IMR-90 (cell line): ENCODE measurements around the gene LDB2. TPM values are rescaled to one million over a fixed set of nuclear protein-coding genes. Genes with fewer than 3 reads are reported as not detected.

Experiments
- ATAC-seq: fragments of 200-7000 bp; cut with Tn5 transposase; 2 replicates; pipeline ENCODE4 v1.9.1; 2020; ENCODE audit warnings: low read depth, mild to moderate bottlenecking, moderate library complexity
- BruUV-seq: library from RNA; stranded (reverse); fragments of 400-500 nt; replicated peaks from 2 replicates; lab custom pipeline; 2021; lab: Mats Ljungman, UMichigan
- CTCF ChIA-PET: fragments of 300-600 bp; formaldehyde crosslinking; extraction: SDS; loops from one replicate; lab custom pipeline; 2021; ENCODE audit warnings: antibody characterized with exemption; lab: Yijun Ruan, JAX
- POLR2A ChIA-PET: fragments of 300-600 bp; sonication (Branson Sonifier 250); formaldehyde crosslinking; loops from one replicate; lab custom pipeline; 2022; ENCODE audit warnings: antibody characterized with exemption; ENCODE audit not compliant: unreplicated experiment; lab: Charles Lee
- DNase-seq: peaks from one replicate; pipeline ENCODE4 v3.0.0; 2013
- H2AFZ ChIP-seq: replicated peaks from 2 replicates; pipeline ENCODE3; 2013; ENCODE audit warnings: low read length, mild to moderate bottlenecking; ENCODE audit not compliant: poor library complexity
- H2AK5ac ChIP-seq: 2 replicates; pipeline ENCODE4 v1.6.1; 2013; ENCODE audit warnings: low read depth, low read length, inconsistent platforms
- H2AK9ac ChIP-seq: replicated peaks from 2 replicates; pipeline ENCODE3; 2013; ENCODE audit warnings: mild to moderate bottlenecking, low read depth, low read length, moderate library complexity; ENCODE audit not compliant: poor library complexity
- H2BK120ac ChIP-seq: 2 replicates; pipeline ENCODE4 v1.6.1; 2013; ENCODE audit warnings: low read depth, low read length, inconsistent platforms
- H2BK15ac ChIP-seq: 3 replicates; pipeline ENCODE4 v1.6.1; 2013; ENCODE audit warnings: low read depth, low read length, inconsistent platforms
- H2BK20ac ChIP-seq: 2 replicates; pipeline ENCODE4 v1.6.1; 2013; ENCODE audit warnings: low read depth, mild to moderate bottlenecking, inconsistent platforms, low read length, moderate library complexity
- H2BK5ac ChIP-seq: 2 replicates; pipeline ENCODE4 v1.6.1; 2013; ENCODE audit warnings: mild to moderate bottlenecking, low read depth, low read length, inconsistent platforms; ENCODE audit not compliant: poor library complexity, severe bottlenecking
- H3K14ac ChIP-seq: replicated peaks from 2 replicates; pipeline ENCODE4 v1.6.1; 2013; ENCODE audit warnings: low read depth, low read length, inconsistent platforms
- H3K18ac ChIP-seq: 2 replicates; pipeline ENCODE4 v1.6.1; 2013; ENCODE audit warnings: low read depth, low read length, control low read depth
- H3K23ac ChIP-seq: 2 replicates; pipeline ENCODE4 v1.6.1; 2013; ENCODE audit warnings: low read depth, low read length, inconsistent platforms
- H3K27ac ChIP-seq: 2 replicates; pipeline ENCODE4 v1.5.1; 2013; ENCODE audit warnings: mild to moderate bottlenecking, control low read depth, low read length; ENCODE audit not compliant: insufficient read depth
- H3K27me3 ChIP-seq: 2 replicates; pipeline ENCODE4 v1.6.1; 2013; ENCODE audit warnings: low read length; ENCODE audit not compliant: control insufficient read depth, insufficient read depth
- H3K36me3 ChIP-seq: 2 replicates; pipeline ENCODE4 v1.6.1; 2013; ENCODE audit warnings: low read length, mixed read lengths; ENCODE audit not compliant: control insufficient read depth, insufficient read depth
- H3K4ac ChIP-seq: 2 replicates; pipeline ENCODE4 v1.6.1; 2013; ENCODE audit warnings: low read depth, low read length, inconsistent platforms
- H3K4me1 ChIP-seq: 2 replicates; pipeline ENCODE4 v1.6.1; 2013; ENCODE audit warnings: low read length, mixed read lengths; ENCODE audit not compliant: control insufficient read depth, insufficient read depth
- H3K4me2 ChIP-seq: 2 replicates; pipeline ENCODE4 v1.6.1; 2013; ENCODE audit warnings: low read depth, mild to moderate bottlenecking, control low read depth, low read length, moderate library complexity
- H3K4me3 ChIP-seq: 2 replicates; pipeline ENCODE4 v1.5.1; 2013; ENCODE audit warnings: low read depth, mild to moderate bottlenecking, control low read depth, low read length, moderate library complexity; ENCODE audit not compliant: insufficient read depth
- H3K56ac ChIP-seq: 2 replicates; pipeline ENCODE4 v1.6.1; 2013; ENCODE audit warnings: low read length, inconsistent platforms; ENCODE audit not compliant: insufficient read depth; ENCODE audit errors: extremely low read depth
- H3K79me1 ChIP-seq, 2 experiments: 2 replicates each; pipeline ENCODE4 v1.6.1; 2013; ENCODE audit warnings: low read length in 2 of 2, inconsistent platforms in 1 of 2, low read depth in 1 of 2
- H3K9ac ChIP-seq: 2 replicates; pipeline ENCODE4 v1.6.1; 2013; ENCODE audit warnings: low read depth, low read length, control low read depth
- H3K9me1 ChIP-seq: 2 replicates; pipeline ENCODE4 v1.6.1; 2013; ENCODE audit warnings: low read length, inconsistent platforms; ENCODE audit not compliant: insufficient read depth
- H3K9me3 ChIP-seq: 2 replicates; pipeline ENCODE4 v1.6.1; 2013; ENCODE audit warnings: low read length; ENCODE audit not compliant: control insufficient read depth, insufficient read depth
- H4K20me1 ChIP-seq: 2 replicates; pipeline ENCODE4 v1.6.1; 2013; ENCODE audit warnings: low read length, inconsistent platforms; ENCODE audit not compliant: insufficient read depth
- H4K5ac ChIP-seq: 2 replicates; pipeline ENCODE4 v1.6.1; 2013; ENCODE audit warnings: mild to moderate bottlenecking, low read depth, low read length, control low read depth
- H4K8ac ChIP-seq, 2 experiments: 2 replicates each; pipeline ENCODE4 v1.6.1; 2013; ENCODE audit warnings: low read depth in 2 of 2, low read length in 2 of 2, control low read depth in 1 of 2, inconsistent platforms in 1 of 2
- H4K91ac ChIP-seq: 2 replicates; pipeline ENCODE4 v1.6.1; 2013; ENCODE audit warnings: low read depth, low read length, inconsistent platforms; ENCODE audit not compliant: insufficient read depth
- BHLHE40 ChIP-seq: fragments of 150-350 bp; IDR thresholded peaks from 2 replicates; pipeline ENCODE4 v1.6.1; 2016; ENCODE audit warnings: mild to moderate bottlenecking, low read depth, low read length
- CEBPB ChIP-seq: IDR thresholded peaks from 2 replicates; pipeline ENCODE4 v1.6.1; 2012; ENCODE audit warnings: low read depth, low read length, improper control_type of control experiment
- CHD1 ChIP-seq: IDR thresholded peaks from 2 replicates; pipeline ENCODE4 v1.6.1; 2012; ENCODE audit warnings: low read depth, low read length, improper control_type of control experiment
- FOS ChIP-seq: fragments of 150-350 bp; IDR thresholded peaks from 2 replicates; pipeline ENCODE4 v1.6.1; 2016; ENCODE audit warnings: low read depth, low read length
- MAFK ChIP-seq: IDR thresholded peaks from 2 replicates; pipeline ENCODE4 v1.6.1; 2012; ENCODE audit warnings: low read depth, low read length, improper control_type of control experiment
- MAZ ChIP-seq: IDR thresholded peaks from 2 replicates; pipeline ENCODE4 v1.6.1; 2012; ENCODE audit warnings: low read depth, mild to moderate bottlenecking, low read length, improper control_type of control experiment, moderate library complexity, borderline replicate concordance
- MXI1 ChIP-seq: IDR thresholded peaks from 2 replicates; pipeline ENCODE4 v1.6.1; 2012; ENCODE audit warnings: low read depth, mild to moderate bottlenecking, low read length, moderate library complexity, borderline replicate concordance
- NFE2L2 ChIP-seq: fragments of 150-350 bp; IDR thresholded peaks from 2 replicates; pipeline ENCODE4 v1.6.1; 2016; ENCODE audit warnings: low read depth, mild to moderate bottlenecking, low read length
- POLR2A ChIP-seq: IDR thresholded peaks from 2 replicates; pipeline ENCODE4 v1.6.1; 2012; ENCODE audit warnings: mild to moderate bottlenecking, low read depth, low read length
- RCOR1 ChIP-seq: IDR thresholded peaks from 2 replicates; pipeline ENCODE4 v1.6.1; 2012; ENCODE audit warnings: mild to moderate bottlenecking, low read length, improper control_type of control experiment; ENCODE audit not compliant: insufficient replicate concordance
- RFX5 ChIP-seq: IDR thresholded peaks from 2 replicates; pipeline ENCODE4 v1.8.0; 2012; ENCODE audit warnings: low read depth, mild to moderate bottlenecking, low read length, moderate library complexity
- SMC3 ChIP-seq: fragments of 150-350 bp; IDR thresholded peaks from 2 replicates; pipeline ENCODE4 v1.6.1; 2016; ENCODE audit warnings: low read depth, mild to moderate bottlenecking, antibody characterized with exemption, low read length, moderate library complexity
- dilution Hi-C: fragments of 300-500 bp; cut with HindIII; formaldehyde crosslinking; loops from one replicate; pipeline ENCODE4 v1.14.3; 2018; ENCODE audit warnings: low sequenced_read_pairs; ENCODE audit not compliant: unreplicated experiment
- in situ Hi-C: fragments of 300-500 bp; cut with MboI; formaldehyde crosslinking; loops from 3 replicates; pipeline ENCODE4 v1.14.3; 2019; ENCODE audit warnings: low sequenced_read_pairs, inconsistent platforms, mixed read lengths
- intact Hi-C: fragments of 100-400 bp; cut with micrococcal nuclease; formaldehyde crosslinking; loops from 2 replicates; pipeline ENCODE4 v1.10.0; 2022
- polyA plus RNA-seq, 3 experiments: library from polyadenylated mRNA; depleted of rRNA; stranded (reverse); fragments of >200 nt; gene quantifications; 2 replicates each; pipeline ENCODE4 v1.2.3, GENCODE V29; 2012; ENCODE audit warnings: low replicate concordance in 1 of 3
- total RNA-seq: library from RNA; depleted of rRNA; stranded (reverse); fragments of >200 nt; gene quantifications from 2 replicates; pipeline ENCODE4 v1.2.3, GENCODE V29; 2012

LDB2 gene
- total and polyA plus RNA-seq, 2 of the 4 experiments (the other 2 are of a cell fraction): 67.9 to 116 TPM

GRCh38 chr4:16728111-16728510, 170.3 kb downstream of the LDB2 start:
- ChIA-PET POLR2A (no interaction called here), CTCF (interaction anchor here (0.6 to 1.1 kb wide), 2 partner anchors 21 to 464 kb away, joined by 3 read pairs; no protein-coding TSS in a partner anchor)
- H3K27me3 ChIP-seq: no peaks in the 10 kb centered on the region
- no peak overlapping the region for H3K4ac ChIP-seq
- DNase-seq (no peak), ATAC-seq (no peak)
- TF ChIP-seq MAFK (no peak), MXI1 (no peak), SMC3 (no peak), CEBPB (no peak), RCOR1 (no peak), RFX5 (no peak), MAZ (no peak), CHD1 (no peak), POLR2A (no peak), BHLHE40 (no peak), NFE2L2 (no peak), FOS (no peak)
- no peak overlapping the region for H3K27ac ChIP-seq
- no peak overlapping the region for H4K8ac ChIP-seq
- no peak overlapping the region for H3K23ac ChIP-seq
- H3K9me1 ChIP-seq: no peaks in the 10 kb centered on the region
- H2AFZ ChIP-seq: no peak overlapping the region
- no peak overlapping the region for H4K91ac ChIP-seq
- intact Hi-C loops (no loop called here), dilution Hi-C loops (no loop called here), in situ Hi-C loops (no loop called here)
- H2BK5ac ChIP-seq: no peak overlapping the region
- H2AK9ac ChIP-seq: no peak overlapping the region
- H3K79me1 ChIP-seq: no peaks in the 10 kb centered on the region; a peak in 1 of 4 replicates
- no peak overlapping the region for H3K14ac ChIP-seq
- peaks cover 8% of the 10 kb centered on the region for H3K4me1 ChIP-seq
- H4K20me1 ChIP-seq: no peaks in the 10 kb centered on the region
- H2BK120ac ChIP-seq: no peak overlapping the region
- no peak overlapping the region for H3K4me3 ChIP-seq
- no peak overlapping the region for H3K18ac ChIP-seq
- H2BK15ac ChIP-seq: no peak overlapping the region
- H2AK5ac ChIP-seq: no peak overlapping the region
- H3K36me3 ChIP-seq: no peaks in the 10 kb centered on the region
- no peak overlapping the region for H2BK20ac ChIP-seq
- no peak overlapping the region for H3K4me2 ChIP-seq
- peaks cover 8% of the 10 kb centered on the region for H3K9me3 ChIP-seq
- no peak overlapping the region for H3K56ac ChIP-seq
- H3K9ac ChIP-seq: no peak overlapping the region
- no peak overlapping the region for H4K5ac ChIP-seq
- no TSS peak for BruUV-seq
